Activated CD4-positive, alpha-beta T cell treated with anti-CD3 and anti-CD28 coated beads for 36 hours (primary cell): ENCODE data around the gene GTF2A2. TPM values are rescaled to one million over a fixed set of nuclear protein-coding genes. Genes with fewer than 3 reads are reported as not detected.
"Not testable (repeated sequence)": the region's sequence is repeated elsewhere in the genome, so short reads cannot be mapped to it uniquely, and the experiment has no call there.

Source experiments
- ATAC-seq: fragments of 200-7000 bp; cut with Tn5 transposase; one replicate; pipeline ENCODE4 v1.10.0; 2021; ENCODE audit warnings: mild to moderate bottlenecking, moderate library complexity
- CTCF ChIA-PET: fragments of 350-600 bp; sonication (Branson Sonifier 250); formaldehyde crosslinking; loops from one replicate; lab custom pipeline; 2021; ENCODE audit warnings: antibody characterized with exemption; lab: Charles Lee
- POLR2A ChIA-PET: fragments of 350-600 bp; sonication (Branson Sonifier 250); formaldehyde crosslinking; loops from one replicate; lab custom pipeline; 2021; ENCODE audit warnings: antibody characterized with exemption, inconsistent platforms; lab: Charles Lee
- DNase-seq: peaks from one replicate; pipeline ENCODE4 v3.0.0-alpha.2; 2020
- H3K27ac Mint-ChIP-seq: one replicate; pipeline ENCODE4 v1.8.0; 2021; ENCODE audit warnings: mixed read lengths
- H3K27me3 Mint-ChIP-seq: one replicate; pipeline ENCODE4 v1.8.0; 2021; ENCODE audit warnings: mixed read lengths
- H3K36me3 Mint-ChIP-seq: one replicate; pipeline ENCODE4 v1.8.0; 2021; ENCODE audit warnings: low read depth, mixed read lengths
- H3K4me1 Mint-ChIP-seq: one replicate; pipeline ENCODE4 v1.8.0; 2021; ENCODE audit warnings: mixed read lengths
- H3K4me3 Mint-ChIP-seq: one replicate; pipeline ENCODE4 v1.8.0; 2021; ENCODE audit warnings: mild to moderate bottlenecking, moderate library complexity, mixed read lengths
- H3K9me3 Mint-ChIP-seq: one replicate; pipeline ENCODE4 v1.8.0; 2021; ENCODE audit warnings: low read depth, mixed read lengths
- intact Hi-C, 2 experiments: fragments of 100-400 bp; cut with DNase I in 1 of 2; cut with micrococcal nuclease in 1 of 2; formaldehyde crosslinking; loops; one replicate each; pipeline versions ENCODE4 v1.14.2 to v1.15.1; 2022 to 2024; cut with DNase I, micrococcal nuclease
- total RNA-seq, 2 experiments: library from RNA; stranded (reverse); gene quantifications; one replicate each; pipeline ENCODE4 v1.2.3, GENCODE V29; 2021

GTF2A2 gene, protein sequence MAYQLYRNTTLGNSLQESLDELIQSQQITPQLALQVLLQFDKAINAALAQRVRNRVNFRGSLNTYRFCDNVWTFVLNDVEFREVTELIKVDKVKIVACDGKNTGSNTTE
- total RNA-seq: 100 to 1,000 TPM; 167 to 198 TPM

DNA sequence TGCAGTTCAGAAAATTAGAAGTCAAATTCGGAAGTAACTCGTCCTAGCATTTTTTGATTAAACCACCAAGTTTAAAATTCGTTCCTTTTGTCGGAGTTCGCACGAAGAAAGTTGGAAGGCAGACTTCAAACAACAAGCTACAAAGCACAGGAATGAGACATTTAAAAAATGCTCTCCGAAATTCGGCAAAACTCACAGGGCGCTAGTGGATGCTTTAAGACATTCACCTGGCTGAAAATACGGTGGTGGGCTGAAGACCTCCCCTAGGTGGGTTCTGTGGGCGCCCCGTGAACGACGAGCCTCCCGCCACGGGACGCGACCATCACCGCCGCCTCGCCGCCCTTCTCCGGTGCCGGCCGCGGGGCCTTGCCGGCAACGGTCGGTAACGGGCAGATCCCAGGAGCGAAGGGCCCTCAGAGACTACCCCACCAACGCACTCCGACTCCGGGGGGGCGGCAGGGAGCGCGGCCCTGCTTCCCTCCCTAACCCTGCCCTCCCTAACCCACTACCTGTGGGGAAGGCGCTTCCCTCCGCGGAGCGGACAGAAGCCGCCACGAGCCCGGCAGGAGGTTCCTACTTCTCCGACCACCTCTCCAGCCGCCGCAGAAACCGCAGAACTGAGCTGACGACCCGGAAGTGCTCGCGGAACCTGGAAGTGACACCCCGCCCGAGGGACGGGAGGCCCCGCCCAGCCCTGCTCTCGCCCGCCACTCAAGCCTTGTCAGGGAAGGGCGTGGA is at the start of gene GTF2A2:
Gene GTF2A2, minus strand, starts transcription at position 619 of the 738 bp plus-strand sequence. CDS start 5,238 bp downstream, outside the sequence.
- Mint-ChIP-seq H3K9me3 (no peaks in the 10 kb centered on the region), H3K36me3 (peaks cover 14% of the 10 kb centered on the region), H3K4me3 (no peak within 1 kb of the TSS), H3K27me3 (no peaks in the 10 kb centered on the region), H3K4me1 (peaks cover 10% of the 10 kb centered on the region), H3K27ac (peak within 1 kb of the TSS; percentile 89)
- ATAC-seq (peak; percentile 100), DNase-seq (peak; percentile 97)
- ChIA-PET POLR2A (interaction anchor here (1.4 kb wide), 1 partner anchor 31 kb away, joined by 6 read pairs; no protein-coding TSS in a partner anchor), CTCF (interaction anchor here (0.6 to 2.1 kb wide), 6 partner anchors 15 to 625 kb away, joined by 3 to 9 read pairs (median 4); no protein-coding TSS in a partner anchor)
- intact Hi-C loops: loop anchor here (1.0 to 10.0 kb wide), 7 partner anchors 32 to 1952 kb away; partner anchors contain the start of genes BNIP2 (in 2 of the 2), SLTM (in 2 of the 2), ADAM10 (in 1 of the 2) and CCNB2 (in 1 of the 2)

DNA sequence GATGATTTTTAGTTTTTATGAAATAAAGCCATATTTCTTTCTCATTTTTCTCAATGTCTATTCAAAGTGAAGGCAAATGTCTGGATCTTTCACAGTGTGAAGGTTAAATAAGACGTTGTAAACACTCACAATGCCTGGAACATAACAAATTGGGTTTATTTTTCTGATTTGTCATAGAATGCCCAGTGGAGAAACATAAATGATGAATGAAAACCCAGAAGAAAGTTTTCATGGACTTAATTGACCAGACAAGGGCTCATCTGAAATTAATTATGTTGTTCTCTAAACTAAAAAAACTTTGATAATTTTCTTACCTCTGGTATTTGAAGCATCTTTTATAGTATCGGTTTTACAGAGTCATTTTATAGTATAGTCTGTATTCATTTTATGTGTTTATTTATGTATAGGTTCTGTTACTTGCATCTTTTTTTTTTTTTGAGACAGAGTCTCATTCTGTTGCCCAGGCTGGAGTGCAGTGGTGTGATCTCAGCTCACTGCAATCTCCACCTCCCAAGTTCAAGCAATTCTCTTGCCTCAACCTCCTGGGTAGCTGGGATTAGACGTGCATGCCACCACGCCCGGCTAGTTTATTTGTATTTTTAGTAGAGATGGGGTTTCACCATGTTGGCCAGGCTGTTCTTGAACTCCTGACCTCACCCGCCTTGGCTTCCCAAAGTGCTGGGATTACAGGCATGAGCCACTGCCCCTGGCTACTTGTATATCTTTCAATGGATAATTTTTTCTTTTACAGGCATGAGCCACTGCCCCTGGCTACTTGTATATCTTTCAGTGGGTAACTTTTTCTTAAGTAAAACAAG is 46.9 kb upstream of the GTF2A2 start:
- Mint-ChIP-seq H3K36me3 (no peaks in the 10 kb centered on the region), H3K9me3 (no peaks in the 10 kb centered on the region), H3K4me3 (no peak overlapping the region), H3K27ac (no peak overlapping the region), H3K4me1 (no peaks in the 10 kb centered on the region), H3K27me3 (peaks cover 5% of the 10 kb centered on the region)
- ATAC-seq: no peak
- POLR2A ChIA-PET: no interaction called here
- intact Hi-C loops: no loop called here
- CTCF ChIA-PET: interaction anchor here (0.7 kb wide), 1 partner anchor 1996 kb away, joined by 3 read pairs; no protein-coding TSS in a partner anchor
- DNase-seq: no peak

DNA sequence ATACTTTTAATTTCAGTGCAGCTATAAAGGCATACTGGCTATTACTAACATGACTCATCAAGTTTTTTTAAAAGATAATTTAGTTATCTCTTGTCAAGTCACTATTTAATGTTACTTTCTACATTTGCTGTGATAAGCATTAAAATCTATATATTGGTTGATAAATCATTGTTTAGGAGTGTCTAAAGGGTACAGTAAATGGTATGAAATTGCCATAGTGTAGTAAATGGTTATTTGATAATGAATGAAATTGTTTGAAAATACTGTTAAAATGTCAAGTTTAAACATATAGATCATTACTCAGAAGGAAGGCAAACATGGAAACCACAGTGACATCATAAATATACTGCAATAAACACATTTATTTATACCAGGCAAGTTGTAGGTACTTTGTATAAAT is 45.0 kb upstream of the GTF2A2 start:
- CTCF ChIA-PET: interaction anchor here (0.6 to 1.5 kb wide), 2 partner anchors 20 to 625 kb away, joined by 3 read pairs; no protein-coding TSS in a partner anchor
- Mint-ChIP-seq H3K4me1 (no peaks in the 10 kb centered on the region), H3K9me3 (no peaks in the 10 kb centered on the region), H3K27me3 (peaks cover 5% of the 10 kb centered on the region), H3K27ac (no peak overlapping the region), H3K4me3 (no peak overlapping the region), H3K36me3 (no peaks in the 10 kb centered on the region)
- intact Hi-C loops: no loop called here
- ATAC-seq (no peak), DNase-seq (no peak)
- POLR2A ChIA-PET: no interaction called here

- Mint-ChIP-seq H3K4me3 (no peak overlapping the region), H3K27ac (no peak overlapping the region), H3K9me3 (no peaks in the 10 kb centered on the region), H3K4me1 (no peaks in the 10 kb centered on the region), H3K36me3 (no peaks in the 10 kb centered on the region), H3K27me3 (peaks cover 5% of the 10 kb centered on the region)
- intact Hi-C loops: no loop called here
- DNase-seq (no peak), ATAC-seq (no peak)
- POLR2A ChIA-PET: no interaction called here
- CTCF ChIA-PET: interaction anchor here (0.6 to 1.5 kb wide), 3 partner anchors 11 to 625 kb away, joined by 3 to 5 read pairs (median 3); no protein-coding TSS in a partner anchor
Observed at GRCh38 chr15:59701880-59702279, 44.6 kb upstream of the GTF2A2 start.

- no peak overlapping the region for H3K4me3 Mint-ChIP-seq
- CTCF ChIA-PET: no interaction called here
- no peak overlapping the region for H3K27ac Mint-ChIP-seq
- DNase-seq (no peak), ATAC-seq (no peak)
- no peaks in the 10 kb centered on the region for H3K9me3 Mint-ChIP-seq
- H3K36me3 Mint-ChIP-seq: no peaks in the 10 kb centered on the region
- intact Hi-C loops: no loop called here
- POLR2A ChIA-PET: no interaction called here
- no peaks in the 10 kb centered on the region for H3K4me1 Mint-ChIP-seq
- peaks cover 4% of the 10 kb centered on the region for H3K27me3 Mint-ChIP-seq
Observed at GRCh38 chr15:59699810-59700431, 42.6 kb upstream of the GTF2A2 start.

DNA sequence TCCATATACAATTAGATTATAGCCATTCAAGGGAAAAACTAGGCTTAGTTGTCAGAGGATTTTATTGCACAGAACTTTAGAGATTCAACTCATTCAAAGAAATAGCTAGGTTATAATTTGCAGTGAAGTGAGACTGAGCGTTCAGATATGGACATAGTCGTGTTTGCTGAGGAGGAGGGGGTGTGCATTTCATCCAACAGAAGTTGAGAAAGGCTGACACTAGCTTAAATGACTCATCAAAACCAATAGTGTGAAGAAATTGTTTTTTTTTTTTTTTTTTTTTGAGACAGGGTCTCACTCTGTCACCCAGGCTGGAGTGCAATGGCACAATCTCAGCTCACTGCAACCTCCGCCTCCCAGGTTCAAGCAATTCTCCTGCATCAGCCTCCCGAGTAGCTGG is 40.8 kb upstream of the GTF2A2 start:
- H3K27me3 Mint-ChIP-seq, intact Hi-C loops, H3K27ac Mint-ChIP-seq, POLR2A ChIA-PET, ATAC-seq, H3K9me3 Mint-ChIP-seq, H3K36me3 Mint-ChIP-seq, DNase-seq, H3K4me3 Mint-ChIP-seq, CTCF ChIA-PET, H3K4me1 Mint-ChIP-seq: not testable (repeated sequence)

- H3K4me3 Mint-ChIP-seq: no peak overlapping the region
- CTCF ChIA-PET: no interaction called here
- ATAC-seq: no peak
Observed at GRCh38 chr15:59696332-59696731, 39.0 kb upstream of the GTF2A2 start.

DNA sequence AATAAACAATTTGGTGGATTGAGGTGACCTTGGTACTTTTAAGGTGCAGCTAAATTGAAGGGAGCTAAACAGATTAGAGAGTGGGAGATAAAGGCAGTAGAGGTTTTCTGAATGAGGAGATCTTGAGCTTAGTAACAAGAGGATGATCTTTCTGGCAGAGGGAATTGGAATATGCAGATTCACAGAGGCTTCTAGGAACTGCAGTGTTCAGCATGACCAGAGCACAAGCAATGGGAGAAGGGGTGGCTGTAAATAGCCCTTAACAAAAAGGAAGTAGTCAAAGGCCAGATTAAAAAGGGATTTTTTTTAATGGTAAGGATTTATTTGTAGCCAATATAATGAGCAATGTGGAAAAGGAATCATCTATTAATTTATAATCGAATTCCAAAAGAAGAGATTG is 37.5 kb upstream of the GTF2A2 start:
- H3K27ac Mint-ChIP-seq: no peak overlapping the region
- H3K27me3 Mint-ChIP-seq: peaks cover under 1% of the 10 kb centered on the region
- intact Hi-C loops: loop anchor here (5.0 kb wide), 2 partner anchors 433 to 633 kb away; no protein-coding TSS in a partner anchor
- CTCF ChIA-PET: interaction anchor here (0.7 kb wide), 1 partner anchor 1164 kb away, joined by 3 read pairs; no protein-coding TSS in a partner anchor
- POLR2A ChIA-PET: no interaction called here
- H3K4me1 Mint-ChIP-seq: peaks cover 9% of the 10 kb centered on the region
- no peaks in the 10 kb centered on the region for H3K36me3 Mint-ChIP-seq
- H3K4me3 Mint-ChIP-seq: no peak overlapping the region
- ATAC-seq: no peak
- DNase-seq: no peak
- no peaks in the 10 kb centered on the region for H3K9me3 Mint-ChIP-seq

More at GRCh38 chr15:59696332-59696731, 39.0 kb upstream of the GTF2A2 start:
- POLR2A ChIA-PET: interaction anchor here (0.7 kb wide), 1 partner anchor 249 kb away, joined by 4 read pairs; no protein-coding TSS in a partner anchor
- no peak for DNase-seq
- H3K36me3 Mint-ChIP-seq: no peaks in the 10 kb centered on the region
- no peak overlapping the region for H3K27ac Mint-ChIP-seq
- peaks cover 2% of the 10 kb centered on the region for H3K27me3 Mint-ChIP-seq
- no peaks in the 10 kb centered on the region for H3K4me1 Mint-ChIP-seq
- intact Hi-C loops: no loop called here
- no peaks in the 10 kb centered on the region for H3K9me3 Mint-ChIP-seq

- intact Hi-C loops: loop anchor here (1.0 to 5.0 kb wide), 5 partner anchors 306 to 636 kb away; no protein-coding TSS in a partner anchor
- H3K9me3 Mint-ChIP-seq: no peaks in the 10 kb centered on the region
- H3K4me1 Mint-ChIP-seq: peaks cover 27% of the 10 kb centered on the region
- ChIA-PET POLR2A (no interaction called here), CTCF (interaction anchor here (0.7 to 3.5 kb wide), 23 partner anchors 10 to 942 kb away, joined by 3 to 20 read pairs (median 4); partner anchors contain the start of genes ADAM10 and GTF2A2)
- H3K4me3 Mint-ChIP-seq: peak overlapping the region; percentile 29
- H3K27ac Mint-ChIP-seq: peak overlapping the region; percentile 75
- H3K36me3 Mint-ChIP-seq: peaks cover 14% of the 10 kb centered on the region
- no peaks in the 10 kb centered on the region for H3K27me3 Mint-ChIP-seq
- ATAC-seq (no peak), DNase-seq (peak; percentile 66)
Observed at GRCh38 chr15:59691194-59691805, 34.0 kb upstream of the GTF2A2 start.

DNA sequence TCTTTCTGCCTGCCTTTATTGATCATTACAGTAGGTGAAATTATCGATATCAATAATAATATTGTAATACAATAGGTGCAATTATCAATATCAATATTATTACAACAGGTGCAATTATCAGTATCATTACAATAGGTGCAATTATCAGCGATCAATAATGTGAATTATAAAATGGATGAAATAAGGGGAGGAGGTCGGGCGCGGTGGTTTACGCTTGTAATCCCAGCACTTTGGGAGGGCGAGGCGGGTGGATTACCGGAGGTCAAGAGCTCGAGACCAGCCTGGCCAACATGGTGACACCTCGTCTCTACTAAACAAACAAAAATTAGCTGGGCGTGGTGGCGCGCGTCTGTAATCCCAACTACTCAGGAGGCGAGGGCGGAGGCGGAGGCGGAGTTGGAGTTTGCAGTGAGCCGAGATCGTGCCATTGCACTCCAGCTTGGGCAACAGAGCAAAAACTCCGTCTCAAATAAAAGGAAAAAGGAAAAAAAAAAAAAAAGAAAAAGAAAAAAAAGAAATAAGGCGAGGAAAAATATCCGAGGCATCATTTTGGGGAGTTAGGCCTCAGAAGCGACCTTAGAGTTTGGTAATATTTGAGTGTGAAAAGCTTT is 32.4 kb upstream of the GTF2A2 start:
- Mint-ChIP-seq H3K36me3 (peaks cover 23% of the 10 kb centered on the region), H3K27me3 (no peaks in the 10 kb centered on the region), H3K27ac (peak overlapping the region; percentile 90), H3K4me1 (peaks cover 38% of the 10 kb centered on the region), H3K4me3 (peak overlapping the region; percentile 80), H3K9me3 (no peaks in the 10 kb centered on the region)
- ATAC-seq (peak; percentile 10), DNase-seq (peak; percentile 74)
- ChIA-PET POLR2A (no interaction called here), CTCF (interaction anchor here (0.7 to 3.5 kb wide), 5 partner anchors 9 to 636 kb away, joined by 4 to 20 read pairs (median 5); no protein-coding TSS in a partner anchor)
- intact Hi-C loops: loop anchor here (1.0 to 5.0 kb wide), 12 partner anchors 32 to 893 kb away; partner anchors contain the start of genes GTF2A2 (in 2 of the 2), ICE2 (in 2 of the 2) and SLTM (in 2 of the 2)
